ENCODE data around the gene HTR6. TPM values are rescaled to one million over a fixed set of nuclear protein-coding genes. Genes with fewer than 3 reads are reported as not detected.

Gene HTR6
- total RNA-seq, 4 donors from 2014 or later = not detected

DNA sequence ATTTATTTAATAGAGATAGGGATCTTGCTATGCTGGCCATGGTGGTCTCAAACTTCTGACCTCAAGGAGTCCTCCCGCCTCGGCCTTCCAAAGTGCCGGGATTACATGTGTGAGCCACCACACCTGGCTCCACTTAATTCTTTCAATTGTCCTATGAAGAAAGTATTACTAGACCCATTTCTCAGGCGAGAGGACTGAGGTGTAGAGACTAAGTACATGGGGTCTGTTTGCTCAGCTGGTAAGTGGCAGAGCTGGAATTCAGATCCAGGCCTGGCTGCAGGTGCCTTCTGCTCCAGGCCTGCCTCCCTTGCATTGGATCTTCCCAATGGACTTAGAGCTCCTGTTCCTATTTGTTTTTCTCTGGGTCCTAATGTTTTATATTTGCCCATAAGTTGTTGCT, 55.5 kb downstream of the HTR6 start:
- no peaks in the 10 kb centered on the region for H3K27me3 ChIP-seq
- peaks cover 0 to 6% (median 0%) of the 10 kb centered on the region in 4 donors for H3K4me1 ChIP-seq
- DNase-seq = no peak
- H3K4me3 ChIP-seq = no peak overlapping the region
- H3K36me3 ChIP-seq = peaks cover 0 to 3% (median 0%) of the 10 kb centered on the region in 4 donors
- H3K9me3 ChIP-seq = no peaks in the 10 kb centered on the region
- intact Hi-C loops (cut with DNase I; ENCODE audit: low total_unique reads) = no loop called here
- 97 to 100% methylated on average over 4 of the region's 4 CpGs for WGBS, 2 donors (ENCODE audit: low coverage in 1 of 2)
- in situ Hi-C loops (cut with MboI; ENCODE audit: low pct_ligation_motif_present in 1 of 4, low pct_unique_long_range_greater_than_20kb in 1 of 4, low sequenced_read_pairs in 3 of 4) = no loop called here
- no peak overlapping the region for H3K27ac ChIP-seq
- TF ChIP-seq EP300 (IDR thresholded peaks at IDR 0.05; ENCODE audit: low read depth) = no peak
- TF ChIP-seq POLR2AphosphoS5 (IDR thresholded peaks at IDR 0.05) = no peak
- no peak for TF ChIP-seq POLR2A (IDR thresholded peaks at IDR 0.05)
- TF ChIP-seq, protein P1, sequence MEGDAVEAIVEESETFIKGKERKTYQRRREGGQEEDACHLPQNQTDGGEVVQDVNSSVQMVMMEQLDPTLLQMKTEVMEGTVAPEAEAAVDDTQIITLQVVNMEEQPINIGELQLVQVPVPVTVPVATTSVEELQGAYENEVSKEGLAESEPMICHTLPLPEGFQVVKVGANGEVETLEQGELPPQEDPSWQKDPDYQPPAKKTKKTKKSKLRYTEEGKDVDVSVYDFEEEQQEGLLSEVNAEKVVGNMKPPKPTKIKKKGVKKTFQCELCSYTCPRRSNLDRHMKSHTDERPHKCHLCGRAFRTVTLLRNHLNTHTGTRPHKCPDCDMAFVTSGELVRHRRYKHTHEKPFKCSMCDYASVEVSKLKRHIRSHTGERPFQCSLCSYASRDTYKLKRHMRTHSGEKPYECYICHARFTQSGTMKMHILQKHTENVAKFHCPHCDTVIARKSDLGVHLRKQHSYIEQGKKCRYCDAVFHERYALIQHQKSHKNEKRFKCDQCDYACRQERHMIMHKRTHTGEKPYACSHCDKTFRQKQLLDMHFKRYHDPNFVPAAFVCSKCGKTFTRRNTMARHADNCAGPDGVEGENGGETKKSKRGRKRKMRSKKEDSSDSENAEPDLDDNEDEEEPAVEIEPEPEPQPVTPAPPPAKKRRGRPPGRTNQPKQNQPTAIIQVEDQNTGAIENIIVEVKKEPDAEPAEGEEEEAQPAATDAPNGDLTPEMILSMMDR (IDR thresholded peaks at IDR 0.05) = no peak

DNA sequence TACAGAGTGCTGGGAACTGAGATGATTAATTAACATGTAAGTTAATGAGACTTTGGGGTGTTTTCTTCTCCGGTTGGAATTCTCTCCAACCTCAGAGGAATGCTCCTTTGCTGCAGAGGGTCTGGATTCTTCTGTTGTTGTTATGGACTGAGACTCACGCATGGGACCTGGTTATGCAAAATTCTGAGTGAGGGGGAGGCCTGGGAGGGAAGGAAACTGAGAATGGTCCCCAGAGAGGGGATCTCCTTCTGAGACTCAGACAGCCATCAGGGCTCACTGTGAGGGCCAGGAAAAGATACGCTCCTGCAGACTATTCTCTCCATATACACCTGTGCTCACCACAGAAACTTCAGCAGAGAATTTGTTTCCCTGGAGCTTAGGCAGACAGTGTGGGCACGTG, 56.3 kb downstream of the HTR6 start:
- no peaks in the 10 kb centered on the region for H3K9me3 ChIP-seq
- no peaks in the 10 kb centered on the region for H3K27me3 ChIP-seq
- DNase-seq = no peak
- H3K4me3 ChIP-seq = no peak overlapping the region
- TF ChIP-seq POLR2AphosphoS5 (IDR thresholded peaks at IDR 0.05) (no peak), POLR2A (IDR thresholded peaks at IDR 0.05) (no peak), EP300 (IDR thresholded peaks at IDR 0.05; ENCODE audit: low read depth) (no peak)
- TF ChIP-seq, protein P1 (IDR thresholded peaks at IDR 0.05) = no peak
- intact Hi-C loops (cut with DNase I; ENCODE audit: low total_unique reads) = no loop called here
- in situ Hi-C loops (cut with MboI; ENCODE audit: low pct_ligation_motif_present in 1 of 4, low pct_unique_long_range_greater_than_20kb in 1 of 4, low sequenced_read_pairs in 3 of 4) = no loop called here
- 34 to 79% methylated on average over 2 to 4 of the region's 4 CpGs for WGBS, 2 donors (ENCODE audit: low coverage in 1 of 2)
- peaks cover 0 to 3% (median 0%) of the 10 kb centered on the region in 4 donors for H3K36me3 ChIP-seq
- H3K4me1 ChIP-seq = no peaks in the 10 kb centered on the region
- H3K27ac ChIP-seq = no peak overlapping the region

GRCh38 chr1:19723874-19724273, 59.2 kb downstream of the HTR6 start:
- Histone ChIP-seq H3K4me3 (no peak overlapping the region), H3K36me3 (peaks cover 0 to 3% (median 0%) of the 10 kb centered on the region in 4 donors), H3K4me1 (no peaks in the 10 kb centered on the region), H3K27ac (no peak overlapping the region), H3K27me3 (no peaks in the 10 kb centered on the region), H3K9me3 (no peaks in the 10 kb centered on the region)
- in situ Hi-C loops (cut with MboI; ENCODE audit: low pct_ligation_motif_present in 1 of 4, low pct_unique_long_range_greater_than_20kb in 1 of 4, low sequenced_read_pairs in 3 of 4) (no loop called here), intact Hi-C loops (cut with DNase I; ENCODE audit: low total_unique reads) (no loop called here)
- WGBS, 2 donors (ENCODE audit: low coverage in 1 of 2) = 74% methylated on average over 4 of the region's 4 CpGs; no CpG with 5 or more reads in 1 of the 2 donors
- no peak for DNase-seq
- TF ChIP-seq, protein P1 (IDR thresholded peaks at IDR 0.05) = no peak
- TF ChIP-seq POLR2A (IDR thresholded peaks at IDR 0.05) = no peak

GRCh38 chr1:19725606-19726005, 60.9 kb downstream of the HTR6 start:
- Histone ChIP-seq H3K9me3 (peaks cover 0 to 6% of the 10 kb centered on the region in 2 donors), H3K27me3 (no peaks in the 10 kb centered on the region), H3K27ac (no peak overlapping the region), H3K4me1 (no peaks in the 10 kb centered on the region), H3K36me3 (peaks cover 0 to 5% (median 2%) of the 10 kb centered on the region in 4 donors), H3K4me3 (no peak overlapping the region)
- intact Hi-C loops (cut with DNase I; ENCODE audit: low total_unique reads) = no loop called here
- in situ Hi-C loops (cut with MboI; ENCODE audit: low pct_ligation_motif_present in 1 of 4, low pct_unique_long_range_greater_than_20kb in 1 of 4, low sequenced_read_pairs in 3 of 4) = no loop called here
- 94% methylated on average over 9 of the region's 9 CpGs; no CpG with 5 or more reads in 1 of the 2 donors for WGBS, 2 donors (ENCODE audit: low coverage in 1 of 2)
- TF ChIP-seq EP300 (IDR thresholded peaks at IDR 0.05; ENCODE audit: low read depth) (no peak), POLR2A (IDR thresholded peaks at IDR 0.05) (no peak), POLR2AphosphoS5 (IDR thresholded peaks at IDR 0.05) (no peak)
- TF ChIP-seq, protein P1 (IDR thresholded peaks at IDR 0.05) = no peak
- DNase-seq = no peak
